ENCODE measurements around the gene CDH1.
A peak's percentile ranks its signal among the peaks of the same experiment; 100 is the strongest.

The CDH1 gene

DNA sequence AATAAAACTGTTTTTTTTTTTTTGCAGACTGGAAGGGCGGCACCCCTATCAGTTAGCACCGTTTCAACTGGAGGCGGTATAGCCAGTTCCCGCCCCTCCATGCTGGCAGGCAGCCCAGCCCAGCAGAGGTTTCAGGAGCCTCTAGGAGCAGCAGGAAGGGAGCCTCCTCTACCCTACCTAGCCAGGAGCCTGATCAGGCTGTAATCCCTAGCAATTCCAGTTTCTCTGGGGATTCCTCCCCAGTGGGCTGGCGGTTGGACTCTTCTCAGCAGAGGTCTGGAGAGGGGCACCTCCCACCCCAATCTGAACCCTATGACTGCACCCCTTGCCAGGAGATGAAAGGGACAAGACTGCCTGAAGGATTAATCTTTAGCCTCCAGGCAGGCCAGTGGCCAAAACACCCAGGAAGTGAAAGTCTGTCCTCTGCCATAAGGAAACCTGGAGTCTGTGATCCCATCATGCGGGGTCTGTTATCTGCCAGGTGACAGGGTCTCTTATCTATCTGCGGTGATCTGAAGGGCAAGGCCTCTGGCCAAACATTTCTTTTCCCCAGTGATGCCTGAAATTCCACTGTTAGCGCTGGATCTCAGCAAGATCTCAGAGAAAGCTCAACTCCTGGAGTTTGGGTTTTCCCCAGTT, 4.9 kb upstream of the CDH1 start:
- no peak for DNase-seq

DNA sequence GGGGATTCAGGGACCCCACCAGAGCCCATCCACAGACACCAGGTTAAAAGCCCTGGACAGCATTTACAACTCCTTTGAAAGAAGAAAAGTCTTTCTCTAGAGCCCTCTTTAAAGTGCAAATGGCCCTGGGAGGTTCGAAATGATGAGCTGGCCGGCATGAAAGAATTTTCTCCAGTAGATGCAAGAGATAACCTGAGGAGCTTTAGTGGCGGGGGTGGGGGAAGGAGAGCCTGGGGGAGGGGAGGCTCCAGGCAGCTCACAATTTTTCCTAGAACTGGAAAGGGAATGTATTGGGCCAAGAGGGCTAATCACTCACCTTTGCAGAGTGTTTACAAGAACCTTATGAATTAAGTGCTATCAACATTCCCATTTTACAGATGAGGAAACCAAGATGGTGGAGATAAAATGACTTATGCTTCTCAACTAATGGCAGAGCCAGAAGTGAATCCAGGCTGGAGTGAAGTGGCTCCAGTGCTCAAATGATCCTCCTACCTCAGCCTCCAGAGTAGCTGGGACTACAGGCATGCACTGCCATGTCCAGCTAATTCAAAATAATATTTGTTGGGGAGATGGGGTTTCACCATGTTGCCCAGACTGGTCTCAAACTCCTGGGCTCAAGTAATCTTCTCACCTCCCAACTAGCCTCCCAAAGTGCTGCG, 4.2 kb upstream of the CDH1 start:
- DNase-seq, result no peak

DNA sequence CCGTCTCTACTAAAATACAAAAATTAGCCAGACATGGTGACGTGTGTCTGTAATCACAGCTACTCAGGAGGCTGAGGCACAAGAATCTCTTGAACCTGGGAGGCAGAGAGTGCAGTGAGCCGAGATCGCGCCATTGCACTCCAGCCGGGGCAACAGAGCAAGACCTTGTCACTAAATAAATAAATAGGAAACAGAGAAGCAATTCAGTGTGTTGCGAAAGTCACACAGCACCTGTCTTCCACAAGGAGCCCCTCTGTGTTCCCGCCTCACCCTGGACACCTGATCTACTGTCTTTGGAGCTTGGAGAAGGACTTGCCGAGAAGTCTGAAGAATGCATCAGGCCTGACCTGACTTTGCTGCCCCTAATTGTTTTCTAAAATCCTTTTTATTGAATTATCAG, 3.5 kb upstream of the CDH1 start:
- DNase-seq, result no peak

DNA sequence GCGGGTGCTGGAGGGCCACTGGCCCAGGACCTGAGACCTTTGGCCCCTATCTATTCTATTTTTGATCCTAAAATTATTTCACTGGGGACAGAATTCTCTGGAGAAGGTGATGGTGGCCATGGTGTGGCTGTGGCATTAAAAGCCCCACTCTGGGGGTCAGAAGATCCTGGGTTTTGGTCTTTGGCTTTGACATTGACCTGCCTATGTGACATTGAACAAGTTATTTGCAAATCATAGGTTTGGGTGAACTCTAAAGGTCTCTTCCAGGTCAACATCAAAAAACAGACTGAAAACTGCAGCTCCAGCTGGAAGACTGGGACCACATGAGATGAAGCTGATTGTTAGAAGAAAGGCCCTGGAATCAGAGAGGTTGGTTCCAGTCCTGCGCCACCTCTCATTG, 2.3 kb upstream of the CDH1 start:
- no peak for DNase-seq

DNA sequence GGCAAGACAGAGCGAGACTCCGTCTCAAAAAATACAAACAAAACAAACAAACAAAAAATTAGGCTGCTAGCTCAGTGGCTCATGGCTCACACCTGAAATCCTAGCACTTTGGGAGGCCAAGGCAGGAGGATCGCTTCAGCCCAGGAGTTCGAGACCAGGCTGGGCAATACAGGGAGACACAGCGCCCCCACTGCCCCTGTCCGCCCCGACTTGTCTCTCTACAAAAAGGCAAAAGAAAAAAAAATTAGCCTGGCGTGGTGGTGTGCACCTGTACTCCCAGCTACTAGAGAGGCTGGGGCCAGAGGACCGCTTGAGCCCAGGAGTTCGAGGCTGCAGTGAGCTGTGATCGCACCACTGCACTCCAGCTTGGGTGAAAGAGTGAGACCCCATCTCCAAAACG, 531 bp upstream of the CDH1 start:
- DNase-seq, result no peak

DNA sequence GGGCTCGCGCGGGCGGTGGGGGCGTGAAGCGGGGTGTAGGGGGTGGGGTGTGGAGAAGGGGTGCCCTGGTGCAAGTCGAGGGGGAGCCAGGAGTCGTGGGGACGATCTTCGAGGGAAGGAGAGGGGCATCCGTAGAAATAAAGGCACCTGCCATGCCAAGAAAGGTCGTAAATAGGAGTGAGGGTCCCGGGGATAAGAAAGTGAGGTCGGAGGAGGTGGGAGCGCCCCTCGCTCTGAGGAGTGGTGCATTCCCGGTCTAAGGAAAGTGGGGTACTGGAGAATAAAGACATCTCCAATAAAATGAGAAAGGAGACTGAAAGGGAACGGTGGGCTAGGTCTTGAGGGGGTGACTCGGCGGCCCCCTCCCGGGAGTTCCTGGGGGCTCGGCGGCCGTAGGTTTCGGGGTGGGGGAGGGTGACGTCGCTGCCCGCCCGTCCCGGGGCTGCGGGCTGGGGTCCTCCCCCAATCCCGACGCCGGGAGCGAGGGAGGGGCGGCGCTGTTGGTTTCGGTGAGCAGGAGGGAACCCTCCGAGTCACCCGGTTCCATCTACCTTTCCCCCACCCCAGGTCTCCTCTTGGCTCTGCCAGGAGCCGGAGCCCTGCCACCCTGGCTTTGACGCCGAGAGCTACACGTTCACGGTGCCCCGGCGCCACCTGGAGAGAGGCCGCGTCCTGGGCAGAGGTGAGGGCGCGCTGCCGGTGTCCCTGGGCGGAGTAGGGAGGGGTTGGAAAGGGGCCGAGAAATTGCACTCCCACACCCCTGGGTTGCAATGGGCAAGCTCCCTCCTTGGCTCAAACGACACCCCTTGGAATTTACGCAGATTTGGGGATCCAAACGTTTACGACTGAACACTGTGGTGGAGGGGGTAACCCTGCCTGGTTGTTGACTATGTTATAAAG, 888 bp downstream of the CDH1 start:
- DNase-seq, result no peak

DNA sequence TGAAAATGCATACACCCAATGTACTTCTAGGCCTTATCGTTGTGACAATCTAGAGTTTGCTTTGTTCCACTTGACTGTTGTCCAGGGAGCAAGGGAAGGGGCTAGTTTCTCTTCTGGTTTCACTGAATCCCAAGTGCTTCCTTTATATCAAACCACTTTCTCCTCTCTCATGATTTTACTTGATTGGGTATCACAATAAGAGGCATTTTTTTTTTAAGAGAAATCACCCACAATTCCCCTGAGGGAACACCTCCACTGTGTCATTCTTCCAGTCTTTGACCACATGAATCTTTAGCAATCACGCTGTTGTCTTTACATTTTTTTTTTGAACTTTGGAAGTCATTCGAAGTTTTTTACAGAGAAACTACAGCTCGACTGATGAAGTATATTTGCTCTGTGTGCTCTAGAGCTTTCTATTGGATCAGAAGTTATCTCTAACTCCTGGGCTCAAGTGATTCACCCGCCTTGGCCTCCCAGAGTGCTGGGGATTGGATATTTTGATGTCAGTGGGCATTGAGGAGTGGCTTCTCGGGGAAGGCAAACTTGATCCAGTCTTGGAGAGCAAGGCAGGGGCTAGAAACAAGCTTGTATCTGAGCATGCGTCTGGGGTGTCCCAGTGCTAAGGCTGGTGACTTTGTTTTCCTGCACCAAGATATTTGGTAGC, 3.0 kb downstream of the CDH1 start:
- DNase-seq, result peak in 2 of 3 donors; percentile 32 to 37

DNA sequence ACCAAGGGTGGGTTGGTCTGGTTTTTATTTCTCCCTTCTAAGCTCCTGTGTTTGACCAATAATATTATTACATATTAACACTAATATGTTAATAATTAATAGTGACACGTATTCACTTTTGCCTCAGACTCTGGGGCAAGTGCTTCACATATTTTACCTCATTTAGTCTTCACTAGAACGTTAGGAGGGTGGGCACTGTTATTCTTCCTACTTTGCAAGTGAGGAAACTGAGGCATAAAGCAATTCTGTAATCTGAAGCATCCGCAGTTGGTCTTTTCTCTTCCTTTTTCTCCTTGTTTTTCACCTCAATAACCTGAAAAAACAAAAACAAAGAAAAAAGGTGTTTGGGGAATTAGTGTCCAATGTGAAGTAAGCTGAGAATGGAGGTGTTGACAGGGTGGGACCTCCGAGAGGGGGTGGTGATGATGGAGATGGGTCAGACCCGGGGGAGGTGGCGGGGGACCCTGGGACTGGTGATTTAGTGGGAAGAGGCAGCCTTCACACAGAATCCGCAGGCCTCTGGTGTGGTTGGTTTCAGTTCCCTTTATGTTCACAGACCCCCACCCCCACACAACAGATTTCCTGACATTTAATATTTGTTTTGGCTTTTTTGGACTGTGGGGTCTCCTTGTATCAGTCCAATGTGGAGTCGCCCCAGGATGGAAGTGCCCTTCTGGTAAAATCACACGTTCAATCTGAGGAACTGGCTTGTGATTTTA, 3.7 kb downstream of the CDH1 start:
- peak in 1 of 3 donors; percentile 29 for DNase-seq

DNA sequence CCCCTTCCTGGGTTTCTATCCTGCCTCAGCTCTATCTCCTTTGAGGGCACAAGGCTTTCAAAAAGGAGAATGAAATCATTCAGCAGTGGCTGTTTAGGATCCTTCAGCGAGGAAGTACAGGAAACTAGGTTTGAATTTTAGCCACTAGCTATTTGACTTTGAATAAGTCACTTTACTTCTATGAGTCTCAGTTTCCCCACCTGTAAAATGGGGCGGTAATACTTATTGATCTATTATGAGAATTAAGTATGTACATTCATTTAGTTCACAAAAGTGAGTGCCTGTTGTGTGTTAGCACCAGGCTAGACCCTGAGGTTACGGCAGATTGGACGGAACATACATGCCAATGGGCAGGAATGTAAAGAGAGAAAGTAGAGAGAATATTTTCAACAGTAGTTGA, 6.6 kb downstream of the CDH1 start:
- DNase-seq, result no peak

DNA sequence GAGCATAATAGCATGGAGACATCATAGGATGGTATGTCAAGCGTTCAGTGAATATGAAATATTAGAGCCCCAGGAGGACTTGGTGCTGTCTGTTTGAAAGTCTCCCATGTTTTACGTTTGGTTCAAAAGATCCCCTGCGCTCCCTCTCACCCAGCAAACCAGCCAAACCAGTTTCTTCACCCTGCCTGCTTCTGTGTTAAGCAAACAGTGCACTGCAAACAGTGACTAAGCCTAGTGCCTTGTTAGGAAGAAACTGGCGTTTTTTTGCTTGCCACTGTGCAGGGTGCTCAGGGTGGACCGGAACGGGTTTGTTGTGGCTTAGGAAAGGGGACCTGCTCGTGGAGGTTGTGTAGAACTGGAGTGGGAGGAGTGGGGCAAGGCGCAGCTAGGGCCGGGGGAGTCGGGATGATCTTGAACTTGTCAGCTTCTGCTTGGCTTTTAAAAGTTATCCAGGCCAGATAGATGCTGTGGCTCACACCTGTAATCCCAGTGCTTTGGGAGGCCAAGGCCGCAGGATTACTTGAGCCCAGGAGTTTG, 7.7 kb downstream of the CDH1 start:
- no peak for DNase-seq

DNA sequence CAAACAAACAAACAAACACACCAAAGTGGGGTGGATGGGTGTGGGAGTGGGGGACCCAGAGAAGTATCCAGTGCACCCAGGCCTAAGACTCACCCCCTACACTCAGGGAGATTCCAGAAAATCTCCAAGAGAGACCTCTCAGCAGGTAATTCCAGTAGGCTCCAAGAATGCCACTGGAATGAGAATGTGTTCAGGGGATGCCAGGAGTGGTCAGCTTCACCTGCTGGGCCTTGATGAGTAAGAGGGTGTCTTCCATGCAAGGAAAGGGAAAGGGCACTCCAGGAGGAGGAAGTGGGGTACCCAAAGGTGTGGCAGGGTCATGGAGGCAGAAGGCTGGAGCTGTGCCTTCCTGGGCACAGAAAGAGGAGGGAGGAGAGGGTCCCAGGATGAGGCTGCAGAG, 9.9 kb downstream of the CDH1 start:
- DNase-seq, result no peak

DNA sequence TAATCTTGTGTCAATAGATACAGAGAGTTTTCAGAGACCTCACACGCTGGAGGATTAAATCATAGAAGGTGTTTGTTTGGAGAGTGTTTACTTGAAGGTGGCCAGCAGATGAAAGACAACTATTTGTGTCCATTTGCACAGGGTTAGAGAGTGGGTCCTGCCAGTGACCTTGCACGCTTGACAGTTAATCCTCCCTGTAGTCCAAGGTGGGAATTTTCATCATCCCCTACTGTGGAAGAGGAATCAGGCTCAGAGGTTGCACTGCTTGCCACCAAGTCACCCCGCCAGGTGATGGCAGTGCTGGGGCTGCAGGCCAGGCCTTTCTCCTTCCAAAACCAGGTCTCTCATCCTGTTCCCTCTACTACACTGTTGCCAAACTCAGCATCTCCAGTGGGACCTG, 12.3 kb downstream of the CDH1 start:
- DNase-seq, result no peak

DNA sequence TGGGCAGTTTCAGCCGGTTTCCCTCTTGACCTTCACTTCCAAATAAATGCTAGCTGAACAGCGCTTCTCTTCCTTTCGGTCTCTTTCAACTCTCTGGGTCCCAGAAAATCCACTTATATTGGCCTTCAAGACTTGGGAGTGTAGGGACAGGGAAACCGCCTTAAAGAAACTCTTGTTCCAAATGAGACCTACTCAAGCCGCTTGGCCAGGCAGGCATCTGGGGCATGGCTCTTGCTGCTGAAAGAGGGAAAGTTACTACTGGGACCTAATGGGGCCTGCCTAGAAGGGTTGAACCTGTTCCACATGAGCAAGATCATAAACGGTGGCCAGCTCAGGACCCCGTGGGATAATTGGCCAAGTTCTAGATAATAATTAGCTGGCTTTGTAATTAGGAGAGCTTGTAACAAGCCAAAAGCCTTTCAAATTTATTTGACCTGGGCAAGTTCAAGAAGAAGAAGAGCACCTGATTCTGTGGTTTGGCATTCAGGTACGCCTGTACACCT, 13.2 kb downstream of the CDH1 start:
- DNase-seq, result no peak

DNA sequence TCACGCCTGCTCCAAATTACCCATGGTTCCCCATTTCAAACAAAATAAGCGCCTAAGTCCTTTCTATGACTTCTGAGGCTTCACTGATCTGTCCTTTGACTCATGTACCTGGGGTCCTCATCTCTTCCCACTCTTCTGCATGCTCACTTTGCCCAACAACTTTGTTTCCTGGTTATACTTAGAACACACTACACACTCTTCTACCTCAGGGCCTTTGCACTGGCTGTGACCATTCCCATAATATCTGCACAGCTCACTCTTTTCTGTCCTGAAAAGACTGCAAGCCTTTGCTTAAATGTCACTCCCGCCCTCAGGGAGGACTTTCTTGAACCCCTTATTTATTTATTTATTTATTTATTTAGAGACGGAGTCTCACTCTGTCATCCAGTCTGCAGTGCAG, 14.1 kb downstream of the CDH1 start:
- DNase-seq, result no peak

DNA sequence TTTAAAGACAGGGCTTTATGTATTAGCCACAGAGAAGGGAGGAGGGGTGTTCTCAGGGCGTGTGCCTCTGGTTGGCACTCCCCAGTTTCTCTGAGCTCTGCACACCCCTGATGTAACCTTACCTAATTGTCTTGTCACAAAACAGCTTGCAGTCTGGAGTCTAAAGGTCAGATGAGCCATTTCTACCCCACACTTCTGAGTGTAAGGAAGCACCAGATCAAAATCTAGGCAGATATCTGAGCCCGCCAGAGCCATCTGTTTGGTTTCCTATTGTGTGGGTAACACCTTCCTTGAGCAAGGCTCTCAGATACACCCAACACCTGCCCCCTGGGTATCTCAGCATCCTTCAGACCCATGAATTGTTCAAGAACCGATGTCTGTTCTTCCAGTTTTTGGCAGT, 15.5 kb downstream of the CDH1 start:
- no peak for DNase-seq

DNA sequence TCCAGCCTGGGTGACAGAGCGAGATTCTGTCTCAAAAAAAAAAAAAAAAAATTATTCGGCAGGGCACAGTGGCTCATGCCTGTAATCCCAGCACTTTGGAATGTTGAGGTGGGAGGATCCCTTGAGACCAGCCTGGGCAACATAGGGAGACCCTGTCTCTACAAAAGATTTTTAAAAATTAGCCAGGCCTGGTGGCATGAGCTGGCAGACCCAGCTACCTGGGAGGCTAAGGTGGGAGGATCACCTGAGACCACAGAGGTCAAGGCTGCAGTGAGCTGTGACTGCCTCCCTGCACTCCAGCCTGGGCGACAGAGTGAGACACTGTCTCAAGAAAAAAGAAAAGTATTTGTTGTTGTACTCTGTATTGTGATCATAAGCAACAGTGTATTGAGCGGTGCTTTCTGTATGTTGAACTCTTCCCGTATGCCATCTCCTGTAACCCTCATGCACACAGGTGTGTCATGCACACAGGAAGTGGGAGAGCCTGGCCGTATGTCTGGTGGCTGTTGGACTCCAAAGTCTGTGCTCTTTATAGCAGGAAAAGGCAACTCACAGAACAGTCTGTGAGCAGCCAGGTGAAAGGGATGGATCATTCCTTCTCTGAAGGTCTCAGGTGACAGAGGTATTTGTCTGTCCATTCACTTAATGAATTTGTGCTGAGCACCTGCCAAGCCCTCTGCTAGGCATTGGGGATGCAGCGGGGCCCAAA, 17.1 kb downstream of the CDH1 start:
- no peak for DNase-seq

DNA sequence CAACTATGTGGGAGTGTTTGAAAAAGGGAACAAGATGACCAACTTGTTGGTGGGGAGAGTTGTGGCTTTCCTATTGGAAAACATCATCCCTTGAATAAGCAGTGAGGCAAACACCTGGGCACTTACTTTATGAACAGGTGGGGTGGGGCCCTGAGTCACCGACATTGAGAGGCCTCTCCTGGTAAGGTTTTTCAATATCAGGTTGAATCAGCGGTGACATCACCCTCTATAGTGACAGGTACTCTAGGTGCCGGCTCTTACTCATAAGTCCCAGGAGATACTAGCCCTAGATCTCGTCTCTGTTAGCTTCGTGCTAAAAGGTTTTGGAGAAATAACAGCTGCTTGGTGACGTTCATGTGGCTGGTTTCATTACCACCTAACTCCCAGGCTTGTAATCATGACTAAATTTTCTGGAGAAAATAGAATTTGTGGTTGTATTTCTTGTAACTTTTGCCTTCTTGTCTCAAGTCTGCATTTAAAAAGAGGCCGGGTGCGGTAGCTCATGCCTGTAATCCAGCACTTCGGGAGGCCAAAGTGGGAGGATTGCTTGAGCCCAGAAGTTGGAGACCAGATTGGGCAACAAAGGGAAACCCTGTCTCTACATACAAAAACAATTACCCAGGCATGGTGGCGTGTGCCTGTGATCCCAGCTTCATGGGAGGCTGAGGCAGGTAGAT, 19.3 kb downstream of the CDH1 start:
- no peak for DNase-seq

DNA sequence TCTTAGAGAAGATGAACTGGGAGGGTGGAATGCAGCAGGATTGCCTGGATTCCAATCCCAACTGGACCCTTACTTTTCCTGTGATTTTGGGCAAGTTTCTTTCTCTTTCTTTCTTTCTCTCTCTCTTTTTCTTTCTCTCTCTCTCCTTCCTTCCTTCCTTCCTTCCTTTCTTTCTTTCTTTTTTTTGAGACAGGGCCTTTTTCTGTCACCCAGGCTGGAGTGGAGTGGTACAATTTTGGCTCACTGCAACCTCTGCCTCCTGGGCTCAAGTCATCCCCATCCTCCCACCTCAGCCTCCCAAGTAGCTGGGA, 20.5 kb downstream of the CDH1 start:
- no peak for DNase-seq

DNA sequence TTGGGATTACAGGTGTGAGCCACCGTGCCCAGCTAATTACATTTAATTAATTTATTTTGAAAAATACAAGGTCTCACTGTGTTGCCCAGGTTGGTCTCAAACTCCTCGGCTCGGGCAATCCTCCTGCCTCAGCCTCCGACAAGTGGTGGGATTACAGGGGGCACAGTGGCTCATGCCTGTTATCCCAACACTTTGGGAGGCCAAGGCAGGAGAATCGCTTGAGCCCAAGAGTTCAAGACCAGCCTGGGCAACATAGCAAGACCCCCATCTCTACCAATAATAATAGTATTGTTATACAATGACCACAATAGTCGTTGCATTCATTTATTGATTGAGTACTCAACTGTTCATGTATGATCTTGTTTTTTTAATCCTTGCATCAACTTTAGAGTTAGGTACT, 22.0 kb downstream of the CDH1 start:
- no peak for DNase-seq

DNA sequence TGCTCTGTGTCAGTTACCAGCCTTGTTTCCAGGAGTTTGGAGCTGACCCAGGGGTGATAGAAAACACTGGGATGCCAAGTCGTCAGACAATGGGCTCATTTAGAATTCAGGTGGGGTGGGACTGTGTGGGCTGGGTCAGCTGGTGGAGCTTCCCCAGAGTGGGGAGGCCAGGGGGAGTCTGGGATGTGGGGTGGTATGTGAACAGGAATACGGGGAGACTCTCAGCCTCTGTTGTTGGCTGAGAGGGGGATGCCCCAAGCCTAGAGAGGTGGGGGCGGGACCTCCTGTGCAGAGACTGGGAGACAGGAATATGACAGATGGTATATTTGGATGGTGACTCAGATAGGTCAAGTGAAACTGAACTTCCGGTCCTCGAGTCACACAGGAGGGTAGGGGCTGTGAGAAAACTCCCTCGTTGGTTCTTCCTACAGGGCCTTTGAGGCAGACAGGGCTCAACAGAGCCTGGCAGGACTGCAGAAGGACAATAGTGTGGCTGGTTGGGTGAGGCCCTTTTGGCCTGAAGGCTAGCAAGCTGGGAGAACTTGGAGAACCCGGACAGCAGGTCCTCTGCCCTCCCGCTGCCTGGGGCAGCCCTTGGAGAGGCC, 23.7 kb downstream of the CDH1 start:
- peak; percentile 73 to 81 (median 78) for DNase-seq

Data from suppressor macrophage treated with lipopolysaccharide for 1 hour (primary cell).